Breast epithelium (tissue), 4 donors: ENCODE measurements around the gene CD164L2. TPM values are rescaled to one million over a fixed set of nuclear protein-coding genes. Genes with fewer than 3 reads are reported as not detected.

Source experiments
- DNase-seq, 2 donors: peaks; one replicate each; pipeline ENCODE4 v3.0.0-alpha.2; 2019; ENCODE audit warnings: low spot score in 2 of 2
- H3K27ac ChIP-seq, 2 donors: fragments of 200-600 bp; sonication (generic) in 1 of 2; one replicate each; pipeline ENCODE4 v1.5.1; 2016 to 2019; ENCODE audit warnings: mild to moderate bottlenecking in 1 of 2
- H3K27me3 ChIP-seq, 2 donors: fragments of 200-600 bp; sonication (generic) in 1 of 2; one replicate each; pipeline versions ENCODE4 v1.5.1 to v1.6.0; 2017 to 2019; ENCODE audit warnings: control low read depth in 1 of 2, mild to moderate bottlenecking in 1 of 2
- H3K36me3 ChIP-seq: fragments of 200-600 bp; one replicate; pipeline ENCODE4 v1.5.1; 2019
- H3K4me1 ChIP-seq, 2 donors: fragments of 200-600 bp; sonication (generic); one replicate each; pipeline ENCODE4 v1.5.1; 2016 to 2019; ENCODE audit warnings: control low read depth in 1 of 2
- H3K4me3 ChIP-seq, 3 donors: fragments of 200-600 bp; sonication (generic); 1 replicate in 2 of 3; 2 replicates in 1 of 3; pipeline ENCODE4 v1.5.1; 2016 to 2019; ENCODE audit warnings: mild to moderate bottlenecking in 3 of 3, moderate library complexity in 2 of 3
- H3K9me3 ChIP-seq, 2 donors: fragments of 200-600 bp; sonication (generic) in 1 of 2; one replicate each; pipeline ENCODE4 v1.5.1; 2016 to 2019; ENCODE audit warnings: control low read depth in 1 of 2
- POLR2A ChIP-seq: fragments of 450-650 bp; IDR thresholded peaks from one replicate; pipeline ENCODE4 v1.6.1; 2016; ENCODE audit warnings: antibody characterized with exemption, mild to moderate bottlenecking, moderate library complexity
- POLR2AphosphoS5 ChIP-seq, 3 donors: sonication (generic); formaldehyde crosslinking; IDR thresholded peaks; one replicate each; pipeline ENCODE4 v1.6.1; 2017; ENCODE audit warnings: antibody characterized with exemption in 3 of 3
- intact Hi-C: fragments of 100-400 bp; cut with DNase I; formaldehyde crosslinking; loops from one replicate; pipeline ENCODE4 v1.15.1; 2023; ENCODE audit warnings: low total_unique reads
- total RNA-seq, 3 donors: library from RNA; depleted of rRNA; stranded (reverse); fragments of >200 nt; gene quantifications; one replicate each; pipeline ENCODE4 v1.1.0, GENCODE V29; 2016
- TF ChIP-seq, protein P1 (sequence below), 3 donors: fragments of 450-650 bp; IDR thresholded peaks; one replicate each; pipeline ENCODE4 v1.5.1; 2016 to 2017; ENCODE audit warnings: antibody characterized with exemption in 3 of 3, mild to moderate bottlenecking in 3 of 3, moderate library complexity in 3 of 3

The CD164L2 gene
- total RNA-seq, 3 donors from 2014 or later, result 0.66 to 5.3 TPM; not detected in 1

DNA sequence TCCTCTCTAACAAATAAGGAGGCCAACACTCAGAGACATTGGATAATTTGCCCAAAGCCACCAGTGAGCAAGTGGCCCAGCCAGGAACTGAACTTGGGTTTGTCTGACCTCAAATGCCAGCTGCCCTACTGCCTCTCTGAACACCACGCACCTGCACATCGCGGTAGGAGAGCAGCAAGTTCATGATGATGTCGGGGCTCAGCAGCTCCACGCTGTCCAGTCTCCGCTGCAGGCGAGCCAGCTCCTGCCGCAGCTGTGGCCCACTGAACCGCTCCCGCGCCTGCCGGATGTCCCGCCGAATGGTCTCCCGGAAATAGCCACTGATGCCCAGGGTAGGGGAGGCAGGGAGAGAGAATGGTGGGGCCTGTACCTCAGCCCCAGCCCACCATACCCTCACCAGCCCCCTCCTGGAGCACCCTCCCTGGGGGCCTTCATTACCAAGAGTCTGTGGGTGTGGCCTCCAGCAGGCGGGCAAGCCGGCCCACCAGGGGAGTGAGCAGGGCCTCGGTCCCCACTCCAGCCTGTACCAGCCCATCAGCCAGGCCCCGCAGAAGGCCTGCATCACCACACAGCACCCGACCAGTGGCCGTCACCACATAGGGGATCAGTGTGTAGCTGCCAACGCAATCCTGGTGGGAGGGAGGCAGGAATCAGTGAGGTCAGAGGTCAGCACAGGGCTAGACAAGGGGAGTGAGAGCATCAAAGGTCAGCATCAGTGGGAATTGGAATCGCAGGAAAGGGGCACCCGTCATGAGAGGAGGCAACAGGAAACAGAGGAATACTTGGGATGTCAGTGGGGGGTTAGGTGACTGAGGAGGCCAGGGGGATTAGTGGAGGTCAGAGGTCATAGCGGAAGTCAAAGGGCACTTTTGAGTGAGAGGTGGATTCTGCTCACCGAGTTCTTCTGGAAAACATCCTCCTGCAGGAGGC is 19.1 kb downstream of the CD164L2 start:
- no peaks in the 10 kb centered on the region for H3K9me3 ChIP-seq
- peak overlapping the region; percentile 97 to 98 for H3K27ac ChIP-seq
- no peak for TF ChIP-seq POLR2A
- TF ChIP-seq, protein P1, sequence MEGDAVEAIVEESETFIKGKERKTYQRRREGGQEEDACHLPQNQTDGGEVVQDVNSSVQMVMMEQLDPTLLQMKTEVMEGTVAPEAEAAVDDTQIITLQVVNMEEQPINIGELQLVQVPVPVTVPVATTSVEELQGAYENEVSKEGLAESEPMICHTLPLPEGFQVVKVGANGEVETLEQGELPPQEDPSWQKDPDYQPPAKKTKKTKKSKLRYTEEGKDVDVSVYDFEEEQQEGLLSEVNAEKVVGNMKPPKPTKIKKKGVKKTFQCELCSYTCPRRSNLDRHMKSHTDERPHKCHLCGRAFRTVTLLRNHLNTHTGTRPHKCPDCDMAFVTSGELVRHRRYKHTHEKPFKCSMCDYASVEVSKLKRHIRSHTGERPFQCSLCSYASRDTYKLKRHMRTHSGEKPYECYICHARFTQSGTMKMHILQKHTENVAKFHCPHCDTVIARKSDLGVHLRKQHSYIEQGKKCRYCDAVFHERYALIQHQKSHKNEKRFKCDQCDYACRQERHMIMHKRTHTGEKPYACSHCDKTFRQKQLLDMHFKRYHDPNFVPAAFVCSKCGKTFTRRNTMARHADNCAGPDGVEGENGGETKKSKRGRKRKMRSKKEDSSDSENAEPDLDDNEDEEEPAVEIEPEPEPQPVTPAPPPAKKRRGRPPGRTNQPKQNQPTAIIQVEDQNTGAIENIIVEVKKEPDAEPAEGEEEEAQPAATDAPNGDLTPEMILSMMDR (IDR thresholded peaks at IDR 0.05), result no peak
- no peak for TF ChIP-seq POLR2AphosphoS5 (IDR thresholded peaks at IDR 0.05)
- no peak for DNase-seq
- H3K4me3 ChIP-seq, result peak overlapping the region in 2 of 3 donors; percentile 72 to 79
- peaks cover 5 to 30% of the 10 kb centered on the region in 2 donors for H3K4me1 ChIP-seq
- H3K36me3 ChIP-seq, result no peaks in the 10 kb centered on the region
- no peaks in the 10 kb centered on the region for H3K27me3 ChIP-seq
- intact Hi-C loops, result loop anchor here (10.0 kb wide), 1 partner anchor 59 kb away; no protein-coding TSS in a partner anchor

DNA sequence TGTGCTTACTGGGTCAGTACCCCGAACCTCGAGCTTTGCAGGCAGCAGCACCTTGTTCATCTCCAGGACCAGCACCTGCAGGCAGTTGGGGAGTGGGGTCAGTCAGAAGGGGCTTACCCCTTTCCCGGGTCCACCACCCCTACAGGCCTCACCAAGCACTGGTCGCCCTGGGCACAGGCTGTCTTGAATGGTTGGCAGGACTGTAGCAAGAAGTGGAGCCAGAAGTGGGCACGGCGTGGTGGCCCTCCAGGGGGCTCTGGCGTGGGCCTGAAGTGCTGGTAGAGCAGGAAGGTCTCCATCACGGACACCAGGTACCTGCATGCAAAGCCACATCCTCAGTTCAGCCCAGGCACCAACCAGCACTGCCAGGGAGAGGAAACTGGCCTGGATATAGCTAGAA is 21.6 kb downstream of the CD164L2 start:
- TF ChIP-seq POLR2AphosphoS5 (IDR thresholded peaks at IDR 0.05) (no peak), POLR2A (no peak)
- TF ChIP-seq, protein P1 (IDR thresholded peaks at IDR 0.05), result no peak
- Histone ChIP-seq H3K4me3 (no peak overlapping the region), H3K27me3 (no peaks in the 10 kb centered on the region), H3K36me3 (no peaks in the 10 kb centered on the region), H3K9me3 (no peaks in the 10 kb centered on the region), H3K27ac (no peak overlapping the region), H3K4me1 (peaks cover 0 to 13% of the 10 kb centered on the region in 2 donors)
- DNase-seq, result no peak
- intact Hi-C loops, result loop anchor here (10.0 kb wide), 1 partner anchor 57 kb away; no protein-coding TSS in a partner anchor

DNA sequence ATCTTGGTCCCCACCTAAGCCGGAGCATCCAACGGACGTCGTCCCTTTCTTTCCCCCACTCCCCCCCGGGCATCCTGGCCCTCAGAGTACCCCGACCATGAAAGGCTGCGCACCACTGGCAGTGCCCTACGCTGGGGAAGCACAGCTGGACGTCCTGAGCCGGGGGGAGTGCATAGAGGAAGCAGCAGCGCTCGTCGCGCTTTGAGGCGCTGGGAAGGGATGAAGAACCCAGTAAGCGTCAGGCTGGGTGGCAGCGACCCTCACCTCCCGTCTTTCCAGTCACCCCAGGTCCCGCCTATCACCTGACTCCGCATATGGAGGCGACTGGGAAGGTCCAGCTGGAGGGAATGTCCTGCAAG is 22.1 kb downstream of the CD164L2 start:
- TF ChIP-seq, protein P1 (IDR thresholded peaks at IDR 0.05), result no peak
- TF ChIP-seq POLR2A (no peak), POLR2AphosphoS5 (IDR thresholded peaks at IDR 0.05) (no peak)
- Histone ChIP-seq H3K4me3 (no peak overlapping the region), H3K27me3 (no peaks in the 10 kb centered on the region), H3K4me1 (peaks cover 0 to 13% of the 10 kb centered on the region in 2 donors), H3K9me3 (no peaks in the 10 kb centered on the region), H3K36me3 (no peaks in the 10 kb centered on the region), H3K27ac (no peak overlapping the region)
- DNase-seq, result no peak
- intact Hi-C loops, result loop anchor here (10.0 kb wide), 1 partner anchor 56 kb away; no protein-coding TSS in a partner anchor

DNA sequence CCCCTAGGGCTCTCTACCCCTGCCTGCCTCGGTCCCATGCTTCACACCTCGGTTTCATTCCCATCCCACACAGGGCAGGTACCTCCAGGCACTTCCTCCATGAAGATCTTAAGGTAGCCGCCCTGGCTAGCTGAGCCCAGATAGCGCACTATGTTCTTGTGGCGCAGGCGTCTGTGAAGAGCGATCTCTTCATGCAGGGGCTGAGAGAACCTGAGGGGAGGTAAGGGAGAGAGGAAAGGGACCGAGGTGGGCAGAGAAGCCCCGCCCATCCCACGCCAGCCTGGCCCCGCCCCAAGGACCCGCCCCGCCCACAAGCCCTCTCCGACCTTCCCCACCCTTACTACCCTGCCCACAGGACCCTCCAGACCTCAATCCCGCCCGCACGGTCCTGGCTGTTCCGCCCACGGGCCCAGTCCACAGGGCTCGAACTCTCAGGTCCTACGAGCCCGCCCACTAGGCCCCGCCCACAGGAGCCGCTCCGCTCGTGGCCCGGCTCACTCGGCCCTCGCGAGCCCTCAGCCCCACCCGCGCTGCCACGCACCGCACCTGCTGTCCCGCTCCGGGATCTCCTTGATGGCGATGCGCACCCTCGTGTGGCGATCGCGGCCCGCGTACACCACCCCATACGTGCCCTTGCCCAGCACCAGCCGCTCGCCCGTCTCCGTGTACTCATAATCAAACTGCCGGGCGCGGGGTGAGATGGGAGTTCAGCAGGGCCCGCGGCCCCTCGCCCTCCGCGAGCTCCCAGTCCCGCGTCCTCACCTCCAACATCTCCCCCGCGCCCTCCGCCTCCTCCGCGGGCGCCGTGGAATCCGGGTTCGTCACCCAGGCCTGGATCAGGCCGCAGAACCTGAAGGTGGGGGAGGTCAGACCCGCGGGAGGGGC is 22.7 kb downstream of the CD164L2 start:
- no peak for DNase-seq
- intact Hi-C loops, result loop anchor here (10.0 kb wide), 1 partner anchor 56 kb away; no protein-coding TSS in a partner anchor
- no peak overlapping the region for H3K27ac ChIP-seq
- no peaks in the 10 kb centered on the region for H3K9me3 ChIP-seq
- H3K4me3 ChIP-seq, result peak overlapping the region in 2 of 3 donors; percentile 10 to 29
- H3K36me3 ChIP-seq, result no peaks in the 10 kb centered on the region
- no peaks in the 10 kb centered on the region for H3K27me3 ChIP-seq
- H3K4me1 ChIP-seq, result peaks cover 0 to 13% of the 10 kb centered on the region in 2 donors
- no peak for TF ChIP-seq POLR2A
- TF ChIP-seq, protein P1 (IDR thresholded peaks at IDR 0.05), result no peak
- no peak for TF ChIP-seq POLR2AphosphoS5 (IDR thresholded peaks at IDR 0.05)
